ENCODE results near the gene MYO3B.

MYO3B gene

GRCh38 chr2:170703776-170704476, 526.0 kb downstream of the MYO3B start:
- no peak overlapping the region for H3K9ac ChIP-seq (ENCODE audit: low read length)
- no peak for DNase-seq (ENCODE audit: low read depth)

More at GRCh38 chr2:170703776-170704476, 526.0 kb downstream of the MYO3B start:
- Histone ChIP-seq H3K27me3 (replicated peaks; ENCODE audit: control insufficient read depth, insufficient read depth, low read length) (peaks cover 9% of the 10 kb centered on the region), H3K36me3 (ENCODE audit: control insufficient read depth, insufficient read depth, low read length, severe bottlenecking) (no peaks in the 10 kb centered on the region), H3K4me3 (ENCODE audit: low read length) (no peak overlapping the region), H3K9me3 (ENCODE audit: control insufficient read depth, low read length) (peaks cover 11% of the 10 kb centered on the region), H3K4me1 (ENCODE audit: control insufficient read depth, insufficient read depth, low read length) (peaks cover 4% of the 10 kb centered on the region)

Data from adipocyte (in vitro differentiated cells).